Measurements from ENCODE around the gene ZNF705A.
"Not testable (repeated sequence)": the region's sequence is repeated elsewhere in the genome, so short reads cannot be mapped to it uniquely, and the experiment has no call there.

- not testable (repeated sequence) for TF ChIP-seq CTCF (IDR thresholded peaks at IDR 0.05); ZFX (IDR thresholded peaks at IDR 0.05; ENCODE audit: borderline replicate concordance)
Measured at GRCh38 chr12:8133636-8134397, 23.0 kb upstream of the ZNF705A start.
